GM13977 (cell line): ENCODE data around the gene ZNF547.
"Not testable (repeated sequence)": the region's sequence is repeated elsewhere in the genome, so short reads cannot be mapped to it uniquely, and the experiment has no call there.

ENCODE experiments used
- DNase-seq: peaks from one replicate; pipeline ENCODE4 v3.0.0; 2012; ENCODE audit warnings: low spot score
- in situ Hi-C: fragments of 300-500 bp; cut with MboI; formaldehyde crosslinking; loops from one replicate; pipeline ENCODE4 v1.12.0; 2022; ENCODE audit warnings: low sequenced_read_pairs, low pct_unique_long_range_greater_than_20kb, mixed read lengths, inconsistent platforms; ENCODE audit not compliant: unreplicated experiment
- TF ChIP-seq, protein P1 (sequence below): IDR thresholded peaks from 2 replicates; pipeline ENCODE4 v1.5.1; 2012; ENCODE audit warnings: mild to moderate bottlenecking, control low read depth; ENCODE audit not compliant: insufficient read depth; ENCODE audit errors: extremely low read depth, missing control alignments

Gene ZNF547

DNA sequence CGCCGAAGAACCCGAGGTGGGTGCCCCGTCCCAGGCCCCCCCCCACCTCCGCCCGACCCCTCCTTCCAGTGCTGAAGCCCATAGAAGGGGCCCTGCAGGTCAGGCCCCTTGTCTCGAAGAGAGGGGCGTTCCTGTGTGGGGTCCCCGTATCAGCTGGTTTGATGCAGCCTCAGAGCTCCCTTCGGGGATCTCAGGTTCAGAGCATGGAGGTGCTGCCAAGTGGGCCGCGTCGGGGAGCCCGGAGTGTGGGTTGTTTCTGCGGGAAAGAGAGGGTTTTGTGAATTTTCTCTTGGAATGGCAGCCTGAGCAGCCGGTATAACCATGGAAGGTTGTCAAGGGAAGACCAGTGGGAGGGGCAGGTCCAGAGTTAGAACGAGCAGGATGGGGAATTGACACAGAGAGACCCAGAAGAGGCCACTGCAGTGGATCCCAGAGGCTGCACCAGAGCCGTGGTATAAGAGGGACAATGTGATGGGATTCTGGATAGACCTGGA, 384 bp downstream of the ZNF547 start:
- TF ChIP-seq, protein P1, sequence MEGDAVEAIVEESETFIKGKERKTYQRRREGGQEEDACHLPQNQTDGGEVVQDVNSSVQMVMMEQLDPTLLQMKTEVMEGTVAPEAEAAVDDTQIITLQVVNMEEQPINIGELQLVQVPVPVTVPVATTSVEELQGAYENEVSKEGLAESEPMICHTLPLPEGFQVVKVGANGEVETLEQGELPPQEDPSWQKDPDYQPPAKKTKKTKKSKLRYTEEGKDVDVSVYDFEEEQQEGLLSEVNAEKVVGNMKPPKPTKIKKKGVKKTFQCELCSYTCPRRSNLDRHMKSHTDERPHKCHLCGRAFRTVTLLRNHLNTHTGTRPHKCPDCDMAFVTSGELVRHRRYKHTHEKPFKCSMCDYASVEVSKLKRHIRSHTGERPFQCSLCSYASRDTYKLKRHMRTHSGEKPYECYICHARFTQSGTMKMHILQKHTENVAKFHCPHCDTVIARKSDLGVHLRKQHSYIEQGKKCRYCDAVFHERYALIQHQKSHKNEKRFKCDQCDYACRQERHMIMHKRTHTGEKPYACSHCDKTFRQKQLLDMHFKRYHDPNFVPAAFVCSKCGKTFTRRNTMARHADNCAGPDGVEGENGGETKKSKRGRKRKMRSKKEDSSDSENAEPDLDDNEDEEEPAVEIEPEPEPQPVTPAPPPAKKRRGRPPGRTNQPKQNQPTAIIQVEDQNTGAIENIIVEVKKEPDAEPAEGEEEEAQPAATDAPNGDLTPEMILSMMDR: no peak
- DNase-seq: no peak
- in situ Hi-C loops: no loop called here

DNA sequence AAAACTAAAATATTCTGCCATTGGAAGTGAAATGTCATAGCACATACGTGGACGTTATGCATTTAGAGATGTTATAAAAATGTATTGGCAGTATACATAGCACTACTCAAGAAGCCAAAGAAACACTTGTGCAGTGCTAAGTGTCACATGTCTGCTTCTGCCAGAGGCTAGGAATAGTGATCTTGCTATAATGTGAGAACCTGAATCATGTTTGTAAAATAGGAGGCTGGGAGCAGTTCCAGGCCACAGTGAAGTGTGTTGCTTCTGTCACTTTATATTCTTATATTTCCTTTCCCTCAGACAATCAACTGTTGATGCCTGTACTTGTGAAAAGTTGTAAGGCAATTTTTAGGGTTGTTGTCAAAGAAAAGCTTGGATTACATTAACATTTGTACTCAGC, 3.4 kb downstream of the ZNF547 start:
- TF ChIP-seq, protein P1: no peak
- in situ Hi-C loops: no loop called here
- DNase-seq: no peak

DNA sequence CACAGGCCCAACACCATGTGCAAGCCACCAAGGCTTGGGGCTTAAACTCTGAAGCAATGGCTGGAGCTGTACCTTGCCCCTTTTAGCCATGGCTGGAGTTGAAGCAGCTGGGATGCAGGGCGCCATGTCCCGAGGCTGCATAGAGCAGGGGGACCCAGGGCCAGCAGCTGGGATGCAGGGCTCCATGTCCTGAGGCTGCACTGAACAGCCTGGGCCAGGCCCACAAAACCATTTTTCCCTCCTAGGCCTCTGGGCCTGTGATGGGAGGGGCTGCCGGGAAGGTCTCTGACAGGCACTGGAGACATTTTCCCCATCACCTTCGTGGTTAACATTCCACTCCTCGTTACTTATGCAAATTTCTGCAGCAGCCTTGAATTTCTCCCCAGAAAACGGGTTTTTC, 10.8 kb downstream of the ZNF547 start:
- no peak for DNase-seq
- in situ Hi-C loops: no loop called here
- TF ChIP-seq, protein P1: no peak

DNA sequence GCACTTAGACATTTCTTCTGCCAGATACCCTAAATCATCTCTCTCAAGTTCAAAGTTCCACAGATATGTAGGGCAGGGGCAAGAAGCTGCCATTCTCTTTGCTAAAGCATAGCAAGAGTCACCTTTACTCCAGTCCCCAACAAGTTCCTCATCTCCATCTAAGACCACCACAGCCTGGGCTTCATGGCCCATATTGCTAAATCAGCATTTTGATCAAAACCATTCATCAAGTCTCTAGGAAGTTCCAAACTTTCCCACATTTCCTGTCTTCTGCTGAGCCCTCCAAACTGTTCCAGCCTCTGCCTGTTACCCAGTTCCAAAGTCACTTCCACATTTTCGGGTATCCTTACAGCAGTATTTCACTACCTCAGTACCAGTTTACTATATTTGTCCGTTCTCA, 11.3 kb downstream of the ZNF547 start:
- not testable (repeated sequence) for DNase-seq

DNA sequence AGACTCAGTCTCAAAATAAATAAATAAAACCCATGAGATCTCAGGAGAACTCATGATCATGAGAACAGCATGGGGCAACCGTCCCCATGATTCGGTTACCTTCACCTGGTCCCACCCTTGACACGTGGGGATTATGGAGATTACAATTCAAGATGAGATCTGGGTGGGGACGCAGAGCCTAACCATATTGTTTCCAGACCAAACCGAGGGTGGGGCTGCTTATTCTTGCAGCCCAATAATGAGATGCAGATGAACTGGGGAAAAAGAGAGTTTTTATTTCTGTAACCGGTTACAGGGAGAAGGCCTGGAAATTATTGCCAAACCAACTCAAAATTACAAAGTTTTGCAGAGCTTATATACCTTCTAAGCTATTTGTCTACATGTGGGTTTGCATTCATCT, 12.8 kb downstream of the ZNF547 start:
- DNase-seq: no peak
- TF ChIP-seq, protein P1: no peak
- in situ Hi-C loops: no loop called here

More for the DNA sequence above, 11.3 kb downstream of the ZNF547 start:
- in situ Hi-C loops: not testable (repeated sequence)

DNA sequence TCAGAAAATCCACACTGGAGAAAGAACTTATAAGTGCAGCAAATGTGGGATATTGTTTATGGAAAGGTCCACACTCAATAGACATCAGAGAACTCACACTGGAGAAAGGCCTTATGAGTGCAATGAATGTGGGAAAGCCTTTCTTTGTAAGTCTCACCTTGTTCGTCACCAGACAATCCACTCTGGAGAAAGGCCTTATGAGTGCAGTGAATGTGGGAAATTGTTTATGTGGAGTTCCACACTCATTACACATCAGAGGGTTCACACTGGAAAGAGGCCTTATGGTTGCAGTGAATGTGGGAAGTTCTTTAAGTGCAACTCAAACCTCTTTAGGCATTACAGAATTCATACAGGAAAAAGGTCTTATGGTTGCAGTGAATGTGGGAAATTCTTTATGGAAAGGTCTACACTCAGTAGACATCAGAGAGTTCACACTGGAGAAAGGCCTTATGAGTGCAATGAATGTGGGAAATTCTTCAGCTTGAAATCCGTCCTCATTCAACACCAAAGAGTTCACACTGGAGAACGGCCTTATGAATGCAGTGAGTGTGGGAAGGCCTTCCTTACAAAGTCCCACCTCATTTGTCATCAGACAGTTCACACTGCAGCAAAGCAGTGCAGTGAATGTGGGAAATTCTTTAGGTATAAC, 14.3 kb downstream of the ZNF547 start:
- TF ChIP-seq, protein P1: no peak
- in situ Hi-C loops: no loop called here
- no peak for DNase-seq

DNA sequence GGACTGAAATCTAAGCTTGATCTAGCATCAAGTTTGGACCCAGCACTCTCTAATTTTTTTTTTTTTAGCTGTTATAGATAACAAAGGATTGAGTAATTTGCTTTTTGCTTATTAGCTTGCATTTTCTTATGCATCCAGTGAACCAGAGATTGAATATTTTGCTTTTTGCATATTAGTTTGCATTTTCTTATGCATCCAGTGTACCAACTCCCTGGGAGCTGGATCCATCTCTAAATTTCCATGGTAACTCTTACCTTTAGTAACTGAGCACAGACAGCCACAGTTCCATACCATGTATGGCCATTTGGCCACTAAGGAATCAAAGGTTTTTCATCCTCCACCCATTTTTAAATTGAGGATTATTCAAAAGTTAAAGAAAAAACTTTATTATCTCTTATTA, 17.6 kb downstream of the ZNF547 start:
- no peak for DNase-seq
- TF ChIP-seq, protein P1: no peak
- in situ Hi-C loops: no loop called here
